SK-N-SH (cell line): ENCODE results near the gene INSC. TPM values are rescaled to one million over a fixed set of nuclear protein-coding genes. Genes with fewer than 3 reads are reported as not detected.
A peak's percentile ranks its signal among the peaks of the same experiment; 100 is the strongest.

ENCODE experiments used
- CTCF ChIA-PET: fragments of 300-600, 350-600 bp; formaldehyde crosslinking; extraction: SDS; loops from one replicate; lab custom pipeline; 2021; lab: Yijun Ruan, JAX
- POLR2A ChIA-PET: fragments of 350-600 bp; sonication (Branson Sonifier 250); formaldehyde crosslinking; extraction: SDS; loops from one replicate; lab custom pipeline; 2020; ENCODE audit warnings: antibody characterized with exemption, inconsistent platforms; lab: Yijun Ruan, JAX
- DNase-seq: peaks from one replicate; pipeline ENCODE4 v3.0.0; 2012
- H2AFZ ChIP-seq: fragments of 200-600 bp; sonication (generic); 2 replicates; pipeline ENCODE4 v1.8.1; 2016; ENCODE audit warnings: antibody characterized with exemption, mild to moderate bottlenecking, low read depth
- H3F3A ChIP-seq: fragments of 200-600 bp; sonication (generic); replicated peaks from 2 replicates; pipeline ENCODE3; 2016; ENCODE audit warnings: antibody characterized with exemption, mild to moderate bottlenecking; ENCODE audit not compliant: insufficient read depth
- H3K27ac ChIP-seq, 2 experiments: fragments of 200-500 bp in 1 of 2; fragments of 200-600 bp in 1 of 2; sonication (Bioruptor generic) in 1 of 2; sonication (generic), shearing (Covaris generic) in 1 of 2; 2 replicates each; pipeline versions ENCODE4 v1.5.1 to v1.6.1; 2014 to 2016; ENCODE audit warnings: low read depth in 2 of 2, inconsistent platforms in 1 of 2, low read length in 1 of 2, mild to moderate bottlenecking in 1 of 2, mixed read lengths in 1 of 2
- H3K27me3 ChIP-seq: fragments of 200-600 bp; sonication (generic), shearing (Covaris generic); 2 replicates; pipeline ENCODE4 v1.6.1; 2016; ENCODE audit warnings: mixed run types; ENCODE audit not compliant: insufficient read depth
- H3K36me3 ChIP-seq, 2 experiments: fragments of 200-500 bp in 1 of 2; fragments of 200-600 bp in 1 of 2; sonication (Bioruptor generic) in 1 of 2; sonication (generic) in 1 of 2; replicated peaks in 1 of 2; 2 replicates each; pipeline versions ENCODE3 to v1.5.1; 2014 to 2016; ENCODE audit warnings: low read length in 1 of 2, mild to moderate bottlenecking in 1 of 2; ENCODE audit not compliant: insufficient read depth in 2 of 2, control insufficient read depth in 1 of 2
- H3K4me1 ChIP-seq, 2 experiments: fragments of 200-500 bp in 1 of 2; fragments of 200-600 bp in 1 of 2; sonication (Bioruptor generic) in 1 of 2; sonication (generic), shearing (Covaris generic) in 1 of 2; 2 replicates each; pipeline versions ENCODE4 v1.5.1 to v1.6.1; 2014 to 2016; ENCODE audit warnings: low read depth in 1 of 2, low read length in 1 of 2, mixed run types in 1 of 2; ENCODE audit not compliant: insufficient read depth in 2 of 2, control insufficient read depth in 1 of 2
- H3K4me2 ChIP-seq: fragments of 200-600 bp; sonication (generic), shearing (Covaris generic); 2 replicates; pipeline ENCODE4 v1.6.1; 2017; ENCODE audit warnings: mixed run types
- H3K4me3 ChIP-seq, 2 experiments: fragments of 200-500 bp in 1 of 2; fragments of 200-600 bp in 1 of 2; sonication (Bioruptor generic) in 1 of 2; sonication (generic), shearing (Covaris generic) in 1 of 2; 2 replicates each; pipeline versions ENCODE4 v1.5.1 to v1.8.1; 2014 to 2016; ENCODE audit warnings: low read depth in 2 of 2, inconsistent platforms in 1 of 2, low read length in 1 of 2, mild to moderate bottlenecking in 1 of 2, mixed read lengths in 1 of 2, moderate library complexity in 1 of 2
- H3K79me2 ChIP-seq: fragments of 200-600 bp; sonication (generic); 2 replicates; pipeline ENCODE4 v1.8.1; 2017; ENCODE audit warnings: mild to moderate bottlenecking; ENCODE audit not compliant: insufficient read depth
- H3K9ac ChIP-seq: fragments of 200-600 bp; sonication (generic); 2 replicates; pipeline ENCODE4 v1.6.1; 2017; ENCODE audit warnings: mixed run types
- H3K9me2 ChIP-seq: fragments of 200-600 bp; sonication (generic); 2 replicates; pipeline ENCODE4 v1.6.1; 2017; ENCODE audit warnings: mixed run types
- H3K9me3 ChIP-seq: fragments of 200-600 bp; sonication (generic); 2 replicates; pipeline ENCODE4 v1.6.1; 2017; ENCODE audit warnings: mixed run types, mild to moderate bottlenecking, moderate library complexity
- H4K20me1 ChIP-seq: fragments of 200-600 bp; sonication (generic); 2 replicates; pipeline ENCODE4 v1.6.1; 2017; ENCODE audit warnings: mild to moderate bottlenecking, mixed run types; ENCODE audit not compliant: insufficient read depth
- CTCF ChIP-seq: fragments of 200-600 bp; sonication (generic); IDR thresholded peaks from 2 replicates; pipeline ENCODE4 v1.6.1; 2017; ENCODE audit warnings: antibody characterized with exemption, mild to moderate bottlenecking, moderate library complexity
- ELF1 ChIP-seq: IDR thresholded peaks from 2 replicates; pipeline ENCODE4 v1.4.0; 2012
- EP300 ChIP-seq, 2 experiments: IDR thresholded peaks; 2 replicates each; pipeline versions ENCODE4 v1.4.0 to v1.6.1; 2012; ENCODE audit warnings: borderline replicate concordance in 1 of 2, low read depth in 1 of 2, low read length in 1 of 2
- FOSL2 ChIP-seq: IDR thresholded peaks from 2 replicates; pipeline ENCODE4 v1.4.0; 2012; ENCODE audit warnings: low read depth, mild to moderate bottlenecking, moderate library complexity, borderline replicate concordance
- FOXM1 ChIP-seq: IDR thresholded peaks from 2 replicates; pipeline ENCODE4 v1.4.0; 2012; ENCODE audit warnings: low read depth, mild to moderate bottlenecking
- GABPA ChIP-seq: IDR thresholded peaks from 2 replicates; pipeline ENCODE4 v1.4.0; 2012; ENCODE audit warnings: low read depth, mild to moderate bottlenecking
- IRF3 ChIP-seq: fragments of 150-350 bp; IDR thresholded peaks from 2 replicates; pipeline ENCODE4 v1.6.1; 2016; ENCODE audit warnings: mild to moderate bottlenecking, low read depth, low read length
- JUND ChIP-seq: IDR thresholded peaks from 2 replicates; pipeline ENCODE4 v1.4.0; 2012
- MAX ChIP-seq: IDR thresholded peaks from 2 replicates; pipeline ENCODE4 v1.4.0; 2012; ENCODE audit warnings: low read depth
- MEF2A ChIP-seq: IDR thresholded peaks from 2 replicates; pipeline ENCODE4 v1.4.0; 2012; ENCODE audit warnings: low read depth, borderline replicate concordance
- MXI1 ChIP-seq: IDR thresholded peaks from 2 replicates; pipeline ENCODE4 v1.6.1; 2012; ENCODE audit warnings: mild to moderate bottlenecking, low read depth, low read length, improper control_type of control experiment
- PBX3 ChIP-seq: IDR thresholded peaks from 2 replicates; pipeline ENCODE4; 2012
- RCOR1 ChIP-seq: fragments of 150-350 bp; IDR thresholded peaks from 2 replicates; pipeline ENCODE4 v1.6.1; 2017; ENCODE audit warnings: antibody characterized with exemption, low read length
- RXRA ChIP-seq: IDR thresholded peaks from 2 replicates; pipeline ENCODE4 v1.4.0; 2012; ENCODE audit warnings: low read depth, mild to moderate bottlenecking, borderline replicate concordance
- TAF1 ChIP-seq: IDR thresholded peaks from 2 replicates; pipeline ENCODE4 v1.6.1; 2012; ENCODE audit warnings: low read depth, mild to moderate bottlenecking, low read length, moderate library complexity, borderline replicate concordance
- TCF12 ChIP-seq: IDR thresholded peaks from 2 replicates; pipeline ENCODE4 v1.4.0; 2012
- whole genome bisulfite sequencing: methylation state at CpG from one replicate; pipeline ENCODE4 v1.1.6; 2017; ENCODE audit warnings: low lambda C conversion rate; 5-methylcytosine and 5-hydroxymethylcytosine counted together
- polyA plus RNA-seq, 3 experiments: library from polyadenylated mRNA; depleted of rRNA; stranded (reverse); fragments of >200 nt; gene quantifications; 2 replicates each; pipeline ENCODE4 v1.2.3, GENCODE V29; 2012

INSC gene
- polyA plus RNA-seq, 1 of the 3 experiments (the other 2 are of a cell fraction), result not detected

- ChIA-PET POLR2A (no interaction called here), CTCF (interaction anchor here (5.1 kb wide), 1 partner anchor 9 kb away, joined by 34 read pairs; no protein-coding TSS in a partner anchor)
- Histone ChIP-seq H2AFZ (no peak overlapping the region), H3K27me3 (no peaks in the 10 kb centered on the region), H3F3A (no peaks in the 10 kb centered on the region), H3K4me3 (no peak overlapping the region), H4K20me1 (no peaks in the 10 kb centered on the region), H3K36me3 (no peaks in the 10 kb centered on the region), H3K4me1 (peaks cover 0 to 14% of the 10 kb centered on the region in 2 experiments; a peak in 1 of 4 replicates), H3K27ac (no peak overlapping the region), H3K9me3 (no peaks in the 10 kb centered on the region), H3K79me2 (no peaks in the 10 kb centered on the region), H3K9me2 (no peaks in the 10 kb centered on the region), H3K9ac (no peak overlapping the region), H3K4me2 (no peak overlapping the region)
- DNase-seq, result no peak
- no peak for TF ChIP-seq PBX3
- no peak for TF ChIP-seq MXI1
- no peak for TF ChIP-seq ELF1
- TF ChIP-seq GABPA, result no peak
- 21% methylated on average over 2 of the region's 2 CpGs for WGBS
Measured at GRCh38 chr11:15286465-15286864, 171.7 kb downstream of the INSC start.

- no peak overlapping the region for H3K4me3 ChIP-seq
- peak overlapping the region in 1 of 2 experiments; percentile 83; a peak in 2 of 4 replicates for H3K27ac ChIP-seq
- CTCF ChIA-PET, result interaction anchor here (0.7 to 5.1 kb wide), 3 partner anchors 12 to 361 kb away, joined by 3 to 34 read pairs (median 3); no protein-coding TSS in a partner anchor
- H4K20me1 ChIP-seq, result no peaks in the 10 kb centered on the region
- TF ChIP-seq TCF12 (no peak), EP300 (IDR thresholded peaks at IDR 0.05; ENCODE audit: borderline replicate concordance in 1 of 2, low read depth in 1 of 2, low read length in 1 of 2) (peak in 1 of 2 experiments; percentile 47; a peak in 1 of 4 replicates)
- no peak overlapping the region for H2AFZ ChIP-seq
- H3K79me2 ChIP-seq, result no peaks in the 10 kb centered on the region
- no peaks in the 10 kb centered on the region for H3K9me3 ChIP-seq
- no peaks in the 10 kb centered on the region for H3K27me3 ChIP-seq
- no peak overlapping the region for H3K9ac ChIP-seq
- POLR2A ChIA-PET, result interaction anchor here (0.7 kb wide), 1 partner anchor 1450 kb away, joined by 3 read pairs; no protein-coding TSS in a partner anchor
- H3K9me2 ChIP-seq, result no peaks in the 10 kb centered on the region
- H3K4me2 ChIP-seq, result no peak overlapping the region
- peak; percentile 22 for DNase-seq
- H3K36me3 ChIP-seq, result no peaks in the 10 kb centered on the region
- H3K4me1 ChIP-seq, result peaks cover 0 to 14% of the 10 kb centered on the region in 2 experiments; a peak in 1 of 4 replicates
- H3F3A ChIP-seq, result no peaks in the 10 kb centered on the region
- 7% methylated on average over 2 of the region's 2 CpGs for WGBS
Measured at GRCh38 chr11:15288863-15289262, 174.1 kb downstream of the INSC start.

GRCh38 chr11:15289723-15290122 is 175.0 kb downstream of the INSC start:
- TF ChIP-seq FOSL2 (no peak), CTCF (no peak), IRF3 (no peak), MXI1 (no peak), ELF1 (no peak), TCF12 (no peak), PBX3 (no peak), RXRA (no peak), TAF1 (no peak), RCOR1 (no peak), MEF2A (no peak), JUND (no peak), MAX (no peak), FOXM1 (no peak)
- ChIA-PET POLR2A (no interaction called here), CTCF (no interaction called here)
- peak; percentile 7 for DNase-seq
- Histone ChIP-seq H3K36me3 (no peaks in the 10 kb centered on the region), H2AFZ (no peak overlapping the region), H4K20me1 (no peaks in the 10 kb centered on the region), H3K4me2 (no peak overlapping the region), H3K27ac (peak overlapping the region in 1 of 2 experiments; percentile 83; a peak in 2 of 4 replicates), H3K4me3 (no peak overlapping the region), H3K79me2 (no peaks in the 10 kb centered on the region), H3K9ac (no peak overlapping the region), H3K9me2 (no peaks in the 10 kb centered on the region), H3K9me3 (no peaks in the 10 kb centered on the region), H3F3A (no peaks in the 10 kb centered on the region), H3K4me1 (peaks cover 0 to 14% of the 10 kb centered on the region in 2 experiments; a peak in 1 of 4 replicates), H3K27me3 (no peaks in the 10 kb centered on the region)
- WGBS, result 29% methylated on average over 5 of the region's 5 CpGs
